ENCODE measurements around the gene TMEM238.

GRCh38 chr19:55339105-55339888 is 44.8 kb downstream of the TMEM238 start, which contains the start of gene KMT5C:
- TF ChIP-seq CTCF (IDR thresholded peaks at IDR 0.05): peak in 2 of 3 experiments; percentile 9 to 36
- TF ChIP-seq POLR2AphosphoS5 (IDR thresholded peaks at IDR 0.05; ENCODE audit: insufficient read depth in 1 of 2, low read depth in 1 of 2): peak; percentile 88 to 89
- TF ChIP-seq POLR2A (IDR thresholded peaks at IDR 0.05): peak in 1 of 2 donors; percentile 52
